ENCODE results near the gene FRMD4A.

- TF ChIP-seq POLR2AphosphoS5 (IDR thresholded peaks at IDR 0.05; ENCODE audit: low read depth, low read length) (no peak), POLR2A (IDR thresholded peaks at IDR 0.05; ENCODE audit: low read depth, low read length) (no peak)
Observed at GRCh38 chr10:13971601-13972475, 358.9 kb downstream of the FRMD4A start.
